Thoracic aorta (tissue), 2 donors: Measurements from ENCODE around the gene DNMT3B. TPM values are rescaled to one million over a fixed set of nuclear protein-coding genes. Genes with fewer than 3 reads are reported as not detected.
"Not testable (repeated sequence)": the region's sequence is repeated elsewhere in the genome, so short reads cannot be mapped to it uniquely, and the experiment has no call there.

ENCODE experiments used
- ATAC-seq: fragments of 150-250 bp; one replicate; pipeline ENCODE4 v1.8.0; 2017; ENCODE audit warnings: low read depth; ENCODE audit not compliant: insufficient number of reproducible peaks, low FRiP score
- DNase-seq: peaks from one replicate; pipeline ENCODE4 v3.0.0-alpha.2; 2020; ENCODE audit warnings: low spot score
- H3K27ac ChIP-seq, 2 donors: fragments of 200-600 bp; sonication (generic); 1 replicate in 1 of 2; 2 replicates in 1 of 2; pipeline ENCODE4 v1.5.1; 2016; ENCODE audit warnings: mild to moderate bottlenecking in 2 of 2, moderate library complexity in 2 of 2
- H3K27me3 ChIP-seq: fragments of 200-600 bp; sonication (generic); replicated peaks from 2 replicates; pipeline ENCODE4 v1.6.0; 2016; ENCODE audit warnings: mild to moderate bottlenecking; ENCODE audit not compliant: insufficient read depth
- H3K36me3 ChIP-seq: fragments of 200-600 bp; sonication (generic); one replicate; pipeline ENCODE4 v1.5.1; 2016
- H3K4me1 ChIP-seq, 2 donors: fragments of 200-600 bp; sonication (generic); 1 replicate in 1 of 2; 2 replicates in 1 of 2; pipeline versions ENCODE4 v1.5.1 to v1.6.0; 2016; ENCODE audit warnings: low read depth in 2 of 2, mild to moderate bottlenecking in 1 of 2; ENCODE audit not compliant: control insufficient read depth in 1 of 2
- H3K4me3 ChIP-seq: fragments of 200-600 bp; sonication (generic); 2 replicates; pipeline ENCODE4 v1.5.1; 2016; ENCODE audit warnings: mild to moderate bottlenecking
- H3K9me3 ChIP-seq: fragments of 200-600 bp; sonication (generic); 2 replicates; pipeline ENCODE4 v1.5.1; 2016
- total RNA-seq, 2 donors: library from RNA; depleted of rRNA; stranded (reverse); fragments of >200 nt; gene quantifications; one replicate each; pipeline versions ENCODE4 v1.1.0 to v1.2.3, GENCODE V29; 2016
- TF ChIP-seq, protein P1 (sequence below): fragments of 200-600 bp; sonication (generic); IDR thresholded peaks from one replicate; pipeline ENCODE4 v1.5.1; 2019; ENCODE audit warnings: antibody characterized with exemption

The DNMT3B gene
- total RNA-seq, 2 donors from 2014 or later = 0.81 to 1.3 TPM

DNA sequence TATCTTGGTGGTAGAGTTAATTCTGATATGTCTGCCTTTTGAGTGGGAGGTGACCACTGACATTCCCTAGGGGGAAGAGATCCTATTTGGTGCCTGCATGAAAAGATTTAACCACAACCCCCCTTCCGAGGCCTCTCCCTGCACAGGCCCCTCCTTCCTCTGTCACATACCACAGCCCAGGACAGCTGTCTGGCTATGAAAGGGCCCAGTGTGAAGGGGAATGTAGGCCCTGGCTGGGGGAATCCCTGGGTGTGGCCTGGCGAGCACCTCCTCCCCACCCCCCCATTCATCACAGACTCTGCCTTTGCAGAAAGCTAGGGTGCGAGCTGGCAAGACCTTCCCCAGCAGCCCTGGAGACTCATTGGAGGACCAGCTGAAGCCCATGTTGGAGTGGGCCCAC, 30.1 kb downstream of the DNMT3B start:
- Histone ChIP-seq H3K4me3 (no peak overlapping the region), H3K27ac (no peak overlapping the region), H3K9me3 (no peaks in the 10 kb centered on the region), H3K36me3 (no peaks in the 10 kb centered on the region), H3K4me1 (no peaks in the 10 kb centered on the region), H3K27me3 (no peaks in the 10 kb centered on the region)
- DNase-seq (no peak), ATAC-seq (no peak)
- TF ChIP-seq, protein P1, sequence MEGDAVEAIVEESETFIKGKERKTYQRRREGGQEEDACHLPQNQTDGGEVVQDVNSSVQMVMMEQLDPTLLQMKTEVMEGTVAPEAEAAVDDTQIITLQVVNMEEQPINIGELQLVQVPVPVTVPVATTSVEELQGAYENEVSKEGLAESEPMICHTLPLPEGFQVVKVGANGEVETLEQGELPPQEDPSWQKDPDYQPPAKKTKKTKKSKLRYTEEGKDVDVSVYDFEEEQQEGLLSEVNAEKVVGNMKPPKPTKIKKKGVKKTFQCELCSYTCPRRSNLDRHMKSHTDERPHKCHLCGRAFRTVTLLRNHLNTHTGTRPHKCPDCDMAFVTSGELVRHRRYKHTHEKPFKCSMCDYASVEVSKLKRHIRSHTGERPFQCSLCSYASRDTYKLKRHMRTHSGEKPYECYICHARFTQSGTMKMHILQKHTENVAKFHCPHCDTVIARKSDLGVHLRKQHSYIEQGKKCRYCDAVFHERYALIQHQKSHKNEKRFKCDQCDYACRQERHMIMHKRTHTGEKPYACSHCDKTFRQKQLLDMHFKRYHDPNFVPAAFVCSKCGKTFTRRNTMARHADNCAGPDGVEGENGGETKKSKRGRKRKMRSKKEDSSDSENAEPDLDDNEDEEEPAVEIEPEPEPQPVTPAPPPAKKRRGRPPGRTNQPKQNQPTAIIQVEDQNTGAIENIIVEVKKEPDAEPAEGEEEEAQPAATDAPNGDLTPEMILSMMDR = no peak

DNA sequence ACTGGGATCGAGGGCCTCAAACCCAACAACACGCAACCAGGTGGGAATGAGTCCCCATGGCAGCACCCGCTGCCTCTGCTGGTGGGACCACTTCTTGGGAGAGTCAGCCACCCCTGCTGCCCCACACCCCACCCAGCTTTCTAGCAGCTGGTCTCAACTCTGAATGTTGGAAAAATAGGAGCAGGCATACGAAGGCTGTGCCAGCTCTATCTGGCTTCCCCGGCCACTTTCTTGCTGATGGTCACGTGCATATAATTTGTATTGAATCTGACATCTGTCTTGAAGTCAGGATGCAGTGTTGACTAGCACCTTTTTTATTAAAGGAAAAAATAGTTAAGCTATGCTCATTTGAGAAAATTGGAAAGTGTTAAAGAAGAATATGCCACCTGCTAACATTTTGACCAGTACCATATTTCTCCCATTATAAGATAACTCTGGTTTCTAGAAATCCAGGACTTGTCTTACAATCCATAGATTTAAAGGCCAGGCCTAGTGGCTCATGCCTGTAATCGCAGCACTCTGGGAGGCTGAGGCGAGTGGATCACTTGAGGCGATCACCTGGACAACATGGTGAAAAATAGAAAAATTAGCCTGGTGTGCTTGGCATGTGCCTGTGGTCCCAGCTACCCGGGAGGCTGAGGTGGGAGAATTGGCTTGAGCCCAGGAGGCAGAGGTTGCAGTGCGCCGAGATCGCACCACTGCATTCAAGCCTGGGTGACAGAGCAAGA, 30.7 kb downstream of the DNMT3B start:
- no peaks in the 10 kb centered on the region for H3K9me3 ChIP-seq
- no peak overlapping the region for H3K27ac ChIP-seq
- DNase-seq (no peak), ATAC-seq (no peak)
- TF ChIP-seq, protein P1 = no peak
- H3K4me1 ChIP-seq = no peaks in the 10 kb centered on the region
- no peaks in the 10 kb centered on the region for H3K36me3 ChIP-seq
- no peak overlapping the region for H3K4me3 ChIP-seq
- no peaks in the 10 kb centered on the region for H3K27me3 ChIP-seq

DNA sequence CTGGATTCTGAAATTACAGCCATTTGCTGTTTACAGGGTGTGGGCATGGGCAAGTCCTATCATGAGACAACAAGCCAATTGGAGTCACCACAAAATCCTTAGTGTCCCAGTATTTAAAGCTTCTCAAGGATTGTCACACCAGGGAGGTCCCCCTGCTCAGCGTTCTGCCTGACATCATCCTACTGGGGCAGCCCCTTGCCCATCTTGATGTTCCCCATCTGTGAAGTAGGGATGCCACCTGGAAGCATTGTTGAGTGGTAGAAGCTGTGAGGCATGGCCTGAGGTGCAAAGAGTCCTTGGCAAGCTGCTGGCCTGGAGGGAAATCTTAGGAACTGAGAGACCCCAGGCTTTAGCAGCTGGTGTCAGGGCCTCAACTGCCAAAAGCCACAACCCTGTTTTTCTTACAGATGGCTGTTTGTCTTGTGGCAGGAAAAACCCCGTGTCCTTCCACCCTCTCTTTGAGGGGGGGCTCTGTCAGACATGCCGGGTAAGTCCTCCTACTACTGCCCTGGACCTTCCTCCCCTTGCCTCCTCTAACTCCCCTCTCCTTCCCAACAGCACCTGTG, 34.3 kb downstream of the DNMT3B start:
- no peak overlapping the region for H3K4me3 ChIP-seq
- no peaks in the 10 kb centered on the region for H3K4me1 ChIP-seq
- H3K9me3 ChIP-seq = no peaks in the 10 kb centered on the region
- TF ChIP-seq, protein P1 = no peak
- no peaks in the 10 kb centered on the region for H3K27me3 ChIP-seq
- no peaks in the 10 kb centered on the region for H3K36me3 ChIP-seq
- DNase-seq = no peak
- ATAC-seq = no peak
- no peak overlapping the region for H3K27ac ChIP-seq

DNA sequence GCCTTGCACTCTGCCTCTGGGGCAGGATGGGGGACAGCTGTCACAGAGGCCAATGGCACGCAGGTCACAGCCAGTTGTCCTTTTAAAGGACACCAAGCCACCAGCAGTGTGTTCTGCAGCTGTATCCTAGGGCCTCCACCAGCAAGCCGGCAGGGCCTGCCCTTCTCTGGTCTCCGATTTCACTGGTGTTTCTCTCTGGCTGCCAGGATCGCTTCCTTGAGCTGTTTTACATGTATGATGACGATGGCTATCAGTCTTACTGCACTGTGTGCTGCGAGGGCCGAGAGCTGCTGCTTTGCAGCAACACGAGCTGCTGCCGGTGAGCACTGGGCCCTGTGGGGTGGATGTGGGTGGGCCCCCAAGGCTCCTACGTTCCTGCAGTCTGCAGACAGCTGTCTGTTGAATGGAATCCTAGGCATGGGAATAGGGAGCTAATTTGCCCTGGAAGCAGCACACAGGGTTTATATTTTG, 34.8 kb downstream of the DNMT3B start:
- Histone ChIP-seq H3K4me1 (no peaks in the 10 kb centered on the region), H3K36me3 (no peaks in the 10 kb centered on the region)

DNA sequence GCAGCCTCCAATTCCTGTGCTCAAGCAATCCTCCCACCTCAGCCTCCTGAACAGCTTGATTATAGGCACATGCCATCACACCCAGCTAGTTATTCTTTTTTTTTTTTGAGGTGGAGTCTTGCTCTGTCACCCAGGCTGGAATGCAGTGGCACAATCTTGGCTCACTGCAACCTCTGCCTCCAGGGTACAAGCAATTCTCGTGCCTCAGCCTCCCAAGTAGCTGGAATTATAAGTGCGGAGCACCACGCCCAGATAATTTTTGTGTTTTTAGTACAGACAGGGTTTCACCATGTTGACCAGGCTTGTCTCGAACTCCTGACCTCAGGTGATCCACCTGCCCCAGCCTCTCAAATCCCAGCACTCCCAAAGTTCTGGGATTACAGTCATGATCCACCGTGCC, 35.4 kb downstream of the DNMT3B start:
- not testable (repeated sequence) for ATAC-seq, H3K36me3 ChIP-seq, H3K27me3 ChIP-seq, H3K4me3 ChIP-seq, H3K4me1 ChIP-seq, DNase-seq, H3K27ac ChIP-seq, H3K9me3 ChIP-seq

More for the DNA sequence above, 34.8 kb downstream of the DNMT3B start:
- TF ChIP-seq, protein P1 = no peak
- Histone ChIP-seq H3K27me3 (no peaks in the 10 kb centered on the region), H3K9me3 (no peaks in the 10 kb centered on the region), H3K27ac (no peak overlapping the region), H3K4me3 (no peak overlapping the region)
- ATAC-seq (no peak), DNase-seq (no peak)
